22Rv1 (cell line): ENCODE data around the gene FLACC1.

Experiments
- ZFX ChIP-seq: fragments of 450-650 bp; IDR thresholded peaks from 2 replicates; pipeline ENCODE4 v1.6.1; 2017; ENCODE audit warnings: antibody characterized with exemption, borderline replicate concordance
- TF ChIP-seq, protein P1 (sequence below): fragments of 450-650 bp; IDR thresholded peaks from 2 replicates; pipeline ENCODE4 v1.5.1; 2017; ENCODE audit warnings: mild to moderate bottlenecking

DNA sequence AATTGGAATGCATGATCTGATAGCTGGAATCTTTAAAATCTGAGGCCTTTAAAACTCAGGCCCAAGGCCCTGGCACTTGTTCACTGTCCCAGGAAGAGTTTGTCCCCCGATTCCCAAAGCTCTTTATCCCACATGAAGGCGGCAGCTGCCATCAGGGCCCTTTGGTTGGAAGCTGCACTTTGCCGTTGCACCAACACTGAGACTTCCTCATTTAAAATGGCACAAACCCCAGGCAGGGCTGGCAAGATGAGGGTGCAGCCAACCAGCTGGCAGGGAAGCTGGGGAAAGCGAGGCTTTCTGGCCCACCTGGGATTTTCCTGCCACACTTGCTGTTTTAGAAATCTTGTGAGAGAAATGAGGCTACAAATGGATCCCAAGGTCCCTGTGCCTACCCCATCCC, 6.3 kb downstream of the FLACC1 start:
- TF ChIP-seq, protein P1, sequence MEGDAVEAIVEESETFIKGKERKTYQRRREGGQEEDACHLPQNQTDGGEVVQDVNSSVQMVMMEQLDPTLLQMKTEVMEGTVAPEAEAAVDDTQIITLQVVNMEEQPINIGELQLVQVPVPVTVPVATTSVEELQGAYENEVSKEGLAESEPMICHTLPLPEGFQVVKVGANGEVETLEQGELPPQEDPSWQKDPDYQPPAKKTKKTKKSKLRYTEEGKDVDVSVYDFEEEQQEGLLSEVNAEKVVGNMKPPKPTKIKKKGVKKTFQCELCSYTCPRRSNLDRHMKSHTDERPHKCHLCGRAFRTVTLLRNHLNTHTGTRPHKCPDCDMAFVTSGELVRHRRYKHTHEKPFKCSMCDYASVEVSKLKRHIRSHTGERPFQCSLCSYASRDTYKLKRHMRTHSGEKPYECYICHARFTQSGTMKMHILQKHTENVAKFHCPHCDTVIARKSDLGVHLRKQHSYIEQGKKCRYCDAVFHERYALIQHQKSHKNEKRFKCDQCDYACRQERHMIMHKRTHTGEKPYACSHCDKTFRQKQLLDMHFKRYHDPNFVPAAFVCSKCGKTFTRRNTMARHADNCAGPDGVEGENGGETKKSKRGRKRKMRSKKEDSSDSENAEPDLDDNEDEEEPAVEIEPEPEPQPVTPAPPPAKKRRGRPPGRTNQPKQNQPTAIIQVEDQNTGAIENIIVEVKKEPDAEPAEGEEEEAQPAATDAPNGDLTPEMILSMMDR, result no peak
- no peak for TF ChIP-seq ZFX
